Measurements from ENCODE around the gene HIC1. TPM values are rescaled to one million over a fixed set of nuclear protein-coding genes. Genes with fewer than 3 reads are reported as not detected.

Gene HIC1
- total and polyA plus RNA-seq, 2 donors (not counting 1 experiment from before 2014, with no cell fraction given): 11.3 to 29.1 TPM

DNA sequence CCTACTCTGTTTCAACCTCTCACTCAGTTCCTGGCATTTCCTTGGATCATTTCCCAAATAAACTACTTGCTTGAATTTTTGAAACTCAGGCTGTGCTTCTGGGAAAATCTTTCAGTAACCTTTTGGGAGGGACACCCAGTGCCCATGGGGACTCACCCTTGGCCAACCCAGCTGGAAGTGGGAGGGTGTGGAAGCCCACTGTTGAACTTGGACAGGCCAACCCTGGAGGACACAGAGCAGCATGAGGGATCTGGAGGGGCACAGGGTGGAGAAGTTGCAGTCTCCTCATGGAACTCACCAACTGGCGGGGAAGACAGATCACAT is 40.9 kb upstream of the HIC1 start:
- H3K4me1 ChIP-seq (ENCODE audit: control insufficient read depth, extremely low read depth, insufficient read depth, low read length): peaks cover 5% of the 10 kb centered on the region
- no peaks in the 10 kb centered on the region for H4K20me1 ChIP-seq (ENCODE audit: control insufficient read depth, extremely low read depth, insufficient read depth, low read length)
- no peak for DNase-seq (ENCODE audit: low read depth in 2 of 2)
- no peak overlapping the region for H3K27ac ChIP-seq (ENCODE audit: insufficient read depth, low read length)
- TF ChIP-seq CTCF (conservative IDR thresholded peaks at IDR 0.05 in 1 of 2, IDR thresholded peaks at IDR 0.05 in 1 of 2; ENCODE audit: low read depth in 1 of 2, low read length in 2 of 2) (no peak), EZH2 (IDR thresholded peaks at IDR 0.05; ENCODE audit: low read length, missing control alignments) (no peak)
- H3K27me3 ChIP-seq (ENCODE audit: control insufficient read depth, insufficient read depth, low read length): peaks cover 16% of the 10 kb centered on the region
- H3K9ac ChIP-seq (ENCODE audit: insufficient read depth, low read length): no peak overlapping the region
- H3K9me3 ChIP-seq (ENCODE audit: control insufficient read depth, insufficient read depth, low read depth, low read length): no peaks in the 10 kb centered on the region
- H3K4me3 ChIP-seq (replicated peaks in 1 of 4; ENCODE audit: control extremely low read depth in 1 of 4, insufficient read depth in 1 of 4, low read depth in 3 of 4, low read length in 4 of 4): no peak overlapping the region
- H3K4me2 ChIP-seq (ENCODE audit: extremely low read depth, insufficient read depth, low read length): no peak overlapping the region
- H3K79me2 ChIP-seq (ENCODE audit: control insufficient read depth, insufficient read depth, low read length): no peaks in the 10 kb centered on the region
- no peak overlapping the region for H2AFZ ChIP-seq (ENCODE audit: low read length)
- no peaks in the 10 kb centered on the region for H3K36me3 ChIP-seq (ENCODE audit: control insufficient read depth, insufficient read depth, low read length)

GRCh38 chr17:2015314-2015713 is 39.6 kb upstream of the HIC1 start:
- TF ChIP-seq CTCF (conservative IDR thresholded peaks at IDR 0.05 in 1 of 2, IDR thresholded peaks at IDR 0.05 in 1 of 2; ENCODE audit: low read depth in 1 of 2, low read length in 2 of 2): no peak
- TF ChIP-seq EZH2 (IDR thresholded peaks at IDR 0.05; ENCODE audit: low read length, missing control alignments): no peak
- Histone ChIP-seq H3K9me3 (ENCODE audit: control insufficient read depth, insufficient read depth, low read depth, low read length) (no peaks in the 10 kb centered on the region), H3K27me3 (ENCODE audit: control insufficient read depth, insufficient read depth, low read length) (peaks cover 25% of the 10 kb centered on the region), H3K79me2 (ENCODE audit: control insufficient read depth, insufficient read depth, low read length) (no peaks in the 10 kb centered on the region), H3K4me3 (replicated peaks in 1 of 4; ENCODE audit: control extremely low read depth in 1 of 4, insufficient read depth in 1 of 4, low read depth in 3 of 4, low read length in 4 of 4) (no peak overlapping the region), H2AFZ (ENCODE audit: low read length) (no peak overlapping the region), H3K4me1 (ENCODE audit: control insufficient read depth, extremely low read depth, insufficient read depth, low read length) (peaks cover 5% of the 10 kb centered on the region), H3K27ac (ENCODE audit: insufficient read depth, low read length) (no peak overlapping the region), H3K9ac (ENCODE audit: insufficient read depth, low read length) (no peak overlapping the region), H3K36me3 (ENCODE audit: control insufficient read depth, insufficient read depth, low read length) (no peaks in the 10 kb centered on the region), H4K20me1 (ENCODE audit: control insufficient read depth, extremely low read depth, insufficient read depth, low read length) (no peaks in the 10 kb centered on the region), H3K4me2 (ENCODE audit: extremely low read depth, insufficient read depth, low read length) (no peak overlapping the region)
- DNase-seq (ENCODE audit: low read depth in 2 of 2): no peak

- TF ChIP-seq CTCF (conservative IDR thresholded peaks at IDR 0.05 in 1 of 2, IDR thresholded peaks at IDR 0.05 in 1 of 2; ENCODE audit: low read depth in 1 of 2, low read length in 2 of 2) (no peak), EZH2 (IDR thresholded peaks at IDR 0.05; ENCODE audit: low read length, missing control alignments) (no peak)
- Histone ChIP-seq H4K20me1 (ENCODE audit: control insufficient read depth, extremely low read depth, insufficient read depth, low read length) (no peaks in the 10 kb centered on the region), H3K9ac (ENCODE audit: insufficient read depth, low read length) (no peak overlapping the region), H3K4me3 (replicated peaks in 1 of 4; ENCODE audit: control extremely low read depth in 1 of 4, insufficient read depth in 1 of 4, low read depth in 3 of 4, low read length in 4 of 4) (no peak overlapping the region), H2AFZ (ENCODE audit: low read length) (no peak overlapping the region), H3K4me1 (ENCODE audit: control insufficient read depth, extremely low read depth, insufficient read depth, low read length) (peaks cover 3% of the 10 kb centered on the region), H3K4me2 (ENCODE audit: extremely low read depth, insufficient read depth, low read length) (no peak overlapping the region), H3K27ac (ENCODE audit: insufficient read depth, low read length) (no peak overlapping the region), H3K9me3 (ENCODE audit: control insufficient read depth, insufficient read depth, low read depth, low read length) (no peaks in the 10 kb centered on the region), H3K36me3 (ENCODE audit: control insufficient read depth, insufficient read depth, low read length) (no peaks in the 10 kb centered on the region), H3K27me3 (ENCODE audit: control insufficient read depth, insufficient read depth, low read length) (peaks cover 29% of the 10 kb centered on the region), H3K79me2 (ENCODE audit: control insufficient read depth, insufficient read depth, low read length) (no peaks in the 10 kb centered on the region)
- DNase-seq (ENCODE audit: low read depth in 2 of 2): no peak
Observed at GRCh38 chr17:2016494-2016893, 38.4 kb upstream of the HIC1 start.
